PC-3 (cell line): ENCODE measurements around the gene TWF2. TPM values are rescaled to one million over a fixed set of nuclear protein-coding genes. Genes with fewer than 3 reads are reported as not detected.

Experiments
- ATAC-seq: fragments of 200-7000 bp; cut with Tn5 transposase; 2 replicates; pipeline ENCODE4 v1.9.1; 2020; ENCODE audit warnings: mild to moderate bottlenecking, moderate library complexity
- BruUV-seq: library from RNA; stranded (reverse); fragments of 400-500 nt; replicated peaks from 2 replicates; lab custom pipeline; 2021; lab: Mats Ljungman, UMichigan
- CTCF ChIA-PET: fragments of 300-600 bp; sonication (Branson Sonifier 250); formaldehyde crosslinking; loops from one replicate; lab custom pipeline; 2022; ENCODE audit warnings: antibody characterized with exemption; lab: Charles Lee
- POLR2A ChIA-PET: fragments of 300-600 bp; sonication (Branson Sonifier 250); formaldehyde crosslinking; loops from one replicate; lab custom pipeline; 2022; ENCODE audit warnings: antibody characterized with exemption; ENCODE audit not compliant: unreplicated experiment; lab: Charles Lee
- DNase-seq: peaks from one replicate; pipeline ENCODE4 v3.0.0-alpha.2; 2015
- H2AFZ ChIP-seq: fragments of 300-600 bp; sonication (generic); 2 replicates; pipeline ENCODE4 v1.6.0; 2016; ENCODE audit warnings: antibody characterized with exemption, low read length
- H3F3A ChIP-seq: fragments of 300-600 bp; sonication (generic); one replicate; pipeline ENCODE4 v1.6.0; 2017; ENCODE audit warnings: antibody characterized with exemption, low read length, control low read depth, mild to moderate bottlenecking; ENCODE audit not compliant: unreplicated experiment
- H3K27ac ChIP-seq: fragments of 300-600 bp; sonication (generic); 2 replicates; pipeline ENCODE4 v1.5.1; 2016; ENCODE audit warnings: mild to moderate bottlenecking, low read length
- H3K27me3 ChIP-seq: fragments of 300-600 bp; sonication (generic); 2 replicates; pipeline ENCODE4 v1.6.1; 2016; ENCODE audit warnings: low read length, mixed read lengths
- H3K36me3 ChIP-seq: fragments of 300-600 bp; sonication (generic); 2 replicates; pipeline ENCODE4 v1.6.1; 2016; ENCODE audit warnings: low read depth, mixed run types, low read length, mixed read lengths
- H3K4me1 ChIP-seq: fragments of 300-600 bp; sonication (generic); 2 replicates; pipeline ENCODE4 v1.5.1; 2016; ENCODE audit warnings: low read length; ENCODE audit not compliant: insufficient read depth
- H3K4me2 ChIP-seq: fragments of 300-600 bp; sonication (generic); 2 replicates; pipeline ENCODE4 v1.6.0; 2016; ENCODE audit warnings: low read length
- H3K4me3 ChIP-seq: fragments of 300-600 bp; sonication (generic); 2 replicates; pipeline ENCODE4 v1.5.1; 2016; ENCODE audit warnings: mild to moderate bottlenecking, low read length, mixed read lengths
- H3K79me2 ChIP-seq: fragments of 300-600 bp; sonication (generic); 2 replicates; pipeline ENCODE4 v1.6.1; 2017; ENCODE audit warnings: low read length, mixed read lengths
- H3K9ac ChIP-seq: fragments of 300-600 bp; sonication (generic); 2 replicates; pipeline ENCODE4 v1.6.0; 2016; ENCODE audit warnings: mild to moderate bottlenecking, low read length
- H3K9me2 ChIP-seq: fragments of 300-600 bp; sonication (generic); replicated peaks from 2 replicates; pipeline ENCODE4 v1.6.1; 2016; ENCODE audit warnings: mixed run types, low read length, mixed read lengths
- H3K9me3 ChIP-seq: fragments of 300-600 bp; sonication (generic); 2 replicates; pipeline ENCODE4 v1.6.1; 2016; ENCODE audit warnings: low read length, mixed read lengths
- H4K20me1 ChIP-seq: fragments of 300-600 bp; sonication (generic); 2 replicates; pipeline ENCODE4 v1.6.1; 2016; ENCODE audit warnings: low read length, mixed read lengths
- EZH2 ChIP-seq: fragments of 300-600 bp; sonication (generic); IDR thresholded peaks from one replicate; pipeline ENCODE4 v1.6.1; 2017; ENCODE audit warnings: antibody characterized with exemption, mild to moderate bottlenecking, low read length; ENCODE audit not compliant: unreplicated experiment
- EZH2phosphoT487 ChIP-seq: fragments of 300-600 bp; sonication (generic); IDR thresholded peaks from 2 replicates; pipeline ENCODE4 v1.6.1; 2018; ENCODE audit warnings: mild to moderate bottlenecking, antibody characterized with exemption, low read length, borderline replicate concordance
- intact Hi-C: fragments of 100-400 bp; cut with micrococcal nuclease; formaldehyde crosslinking; loops from 2 replicates; pipeline ENCODE4 v1.9.0; 2023
- total RNA-seq: library from RNA; depleted of rRNA; stranded (reverse); fragments of >200 nt; gene quantifications from 2 replicates; pipeline ENCODE4 v1.2.3, GENCODE V29; 2014
- TF ChIP-seq, protein P1 (sequence below): fragments of 300-600 bp; sonication (generic); conservative IDR thresholded peaks from 2 replicates; pipeline ENCODE4 v1.5.1; 2017; ENCODE audit warnings: antibody characterized with exemption, low read depth, mild to moderate bottlenecking, low read length

The TWF2 gene
- total RNA-seq, 1 experiment from 2014 or later, result 147 TPM

DNA sequence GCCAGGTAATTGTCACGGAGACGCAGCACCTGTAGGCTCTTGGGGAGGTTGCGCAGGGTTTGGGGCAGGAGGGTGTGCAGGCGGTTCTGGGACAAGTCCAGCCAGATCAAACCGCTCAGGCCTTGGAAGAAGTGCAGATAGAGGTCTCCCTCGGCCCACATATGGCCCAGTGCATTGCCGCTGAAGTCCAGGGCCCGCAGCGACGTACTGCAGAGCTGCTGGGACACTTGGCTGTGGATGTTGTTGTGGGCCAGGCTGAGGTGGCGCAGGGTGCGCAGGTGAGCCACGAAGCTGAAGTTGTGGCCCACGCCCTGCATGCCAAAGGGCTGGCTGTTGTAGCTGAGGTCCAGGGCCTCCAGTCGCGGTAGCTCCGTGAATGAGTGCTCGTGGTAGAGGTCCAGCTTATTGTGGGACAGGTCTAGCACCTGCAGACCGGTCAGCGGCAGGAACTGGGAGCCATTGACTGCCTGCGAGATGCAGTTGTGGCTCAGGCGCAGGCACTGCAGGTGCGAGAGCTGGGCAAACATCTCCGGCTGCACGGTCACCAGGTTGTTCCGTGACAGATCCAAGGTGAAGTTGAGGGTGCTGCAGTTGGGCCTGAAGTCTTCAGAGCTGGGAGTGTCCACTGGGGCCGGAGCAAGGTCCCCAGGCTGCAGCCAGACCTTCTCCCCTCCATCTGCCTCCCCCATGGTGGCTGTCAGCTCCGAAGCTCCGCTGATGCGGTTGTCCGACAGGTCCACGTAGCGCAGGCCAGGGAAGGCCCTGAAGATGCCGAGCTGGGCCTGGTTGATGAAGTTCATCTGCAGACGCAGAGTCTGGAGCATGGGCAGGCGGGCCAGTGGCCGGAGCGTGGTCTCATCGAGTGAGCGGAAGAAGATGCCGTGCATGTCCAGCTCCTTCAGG is 16.4 kb downstream of the TWF2 start:
- Histone ChIP-seq H3F3A (peaks cover 6% of the 10 kb centered on the region), H3K79me2 (no peaks in the 10 kb centered on the region), H3K27me3 (no peaks in the 10 kb centered on the region), H3K9me2 (no peaks in the 10 kb centered on the region), H3K4me1 (peaks cover 31% of the 10 kb centered on the region), H3K9ac (no peak overlapping the region), H3K27ac (no peak overlapping the region), H3K4me2 (no peak overlapping the region), H2AFZ (no peak overlapping the region), H3K36me3 (no peaks in the 10 kb centered on the region), H3K4me3 (no peak overlapping the region), H4K20me1 (no peaks in the 10 kb centered on the region), H3K9me3 (no peaks in the 10 kb centered on the region)
- ATAC-seq (no peak), DNase-seq (no peak)
- intact Hi-C loops, result loop anchor here (5.0 kb wide), 1 partner anchor 115 kb away; no protein-coding TSS in a partner anchor
- BruUV-seq, result no TSS peak
- CTCF ChIA-PET, result no interaction called here
- TF ChIP-seq EZH2 (no peak), EZH2phosphoT487 (no peak)
- TF ChIP-seq, protein P1, sequence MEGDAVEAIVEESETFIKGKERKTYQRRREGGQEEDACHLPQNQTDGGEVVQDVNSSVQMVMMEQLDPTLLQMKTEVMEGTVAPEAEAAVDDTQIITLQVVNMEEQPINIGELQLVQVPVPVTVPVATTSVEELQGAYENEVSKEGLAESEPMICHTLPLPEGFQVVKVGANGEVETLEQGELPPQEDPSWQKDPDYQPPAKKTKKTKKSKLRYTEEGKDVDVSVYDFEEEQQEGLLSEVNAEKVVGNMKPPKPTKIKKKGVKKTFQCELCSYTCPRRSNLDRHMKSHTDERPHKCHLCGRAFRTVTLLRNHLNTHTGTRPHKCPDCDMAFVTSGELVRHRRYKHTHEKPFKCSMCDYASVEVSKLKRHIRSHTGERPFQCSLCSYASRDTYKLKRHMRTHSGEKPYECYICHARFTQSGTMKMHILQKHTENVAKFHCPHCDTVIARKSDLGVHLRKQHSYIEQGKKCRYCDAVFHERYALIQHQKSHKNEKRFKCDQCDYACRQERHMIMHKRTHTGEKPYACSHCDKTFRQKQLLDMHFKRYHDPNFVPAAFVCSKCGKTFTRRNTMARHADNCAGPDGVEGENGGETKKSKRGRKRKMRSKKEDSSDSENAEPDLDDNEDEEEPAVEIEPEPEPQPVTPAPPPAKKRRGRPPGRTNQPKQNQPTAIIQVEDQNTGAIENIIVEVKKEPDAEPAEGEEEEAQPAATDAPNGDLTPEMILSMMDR, result no peak
- POLR2A ChIA-PET, result interaction anchor here (0.6 kb wide), 1 partner anchor 34 kb away, joined by 3 read pairs; no protein-coding TSS in a partner anchor

DNA sequence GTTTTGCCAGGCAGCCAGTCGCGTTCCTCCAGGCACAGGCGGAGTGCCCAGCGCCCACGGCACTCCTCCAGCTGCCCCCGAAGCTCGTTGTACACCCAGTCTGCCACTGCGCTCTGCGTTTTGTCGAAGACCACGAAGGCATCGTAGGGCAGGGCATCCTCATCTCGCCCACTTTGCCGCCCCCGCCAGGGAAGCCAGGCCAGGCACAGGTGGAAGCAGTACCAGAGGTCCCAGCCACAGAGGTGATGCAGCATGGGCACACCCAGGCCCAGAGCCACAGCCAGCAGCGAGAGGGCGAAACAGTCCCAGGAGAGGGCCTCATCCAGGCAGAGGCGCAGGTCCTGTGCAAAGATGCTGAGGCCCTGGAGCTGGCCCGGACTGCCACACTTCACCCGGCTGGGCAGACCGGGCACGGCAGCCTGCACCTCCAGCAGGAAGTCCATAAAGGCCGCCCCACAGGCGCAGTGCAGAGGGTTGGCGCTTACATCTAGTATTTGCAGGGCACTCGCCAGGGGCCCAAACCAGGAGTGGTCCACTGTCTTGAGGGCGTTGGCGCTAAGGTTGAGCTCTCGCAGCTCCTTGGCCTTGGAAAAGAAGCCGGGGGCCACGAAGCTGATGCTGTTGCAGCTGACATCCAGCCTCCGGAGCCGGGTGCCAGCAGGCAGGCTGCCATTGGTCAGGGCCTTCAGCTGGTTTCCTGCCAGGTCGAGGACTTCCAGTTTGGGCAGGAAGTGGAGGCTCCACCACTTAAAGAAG is 17.2 kb downstream of the TWF2 start:
- H3K79me2 ChIP-seq, result no peaks in the 10 kb centered on the region
- no peaks in the 10 kb centered on the region for H3K27me3 ChIP-seq
- ATAC-seq (no peak), DNase-seq (no peak)
- no peaks in the 10 kb centered on the region for H3K9me3 ChIP-seq
- no peak overlapping the region for H3K27ac ChIP-seq
- H3K4me2 ChIP-seq, result no peak overlapping the region
- H3K36me3 ChIP-seq, result no peaks in the 10 kb centered on the region
- CTCF ChIA-PET, result interaction anchor here (0.6 to 2.2 kb wide), 2 partner anchors 16 to 67 kb away, joined by 3 to 28 read pairs; partner anchors contain the start of gene POC1A
- H3F3A ChIP-seq, result peaks cover 6% of the 10 kb centered on the region
- peaks cover 37% of the 10 kb centered on the region for H3K4me1 ChIP-seq
- H2AFZ ChIP-seq, result no peak overlapping the region
- intact Hi-C loops, result loop anchor here (5.0 kb wide), 1 partner anchor 116 kb away; no protein-coding TSS in a partner anchor
- BruUV-seq, result no TSS peak
- no peak overlapping the region for H3K9ac ChIP-seq
- H3K9me2 ChIP-seq, result no peaks in the 10 kb centered on the region
- POLR2A ChIA-PET, result interaction anchor here (0.6 kb wide), 1 partner anchor 67 kb away, joined by 3 read pairs; no protein-coding TSS in a partner anchor
- no peak overlapping the region for H3K4me3 ChIP-seq
- no peaks in the 10 kb centered on the region for H4K20me1 ChIP-seq
- TF ChIP-seq EZH2 (no peak), EZH2phosphoT487 (no peak)

DNA sequence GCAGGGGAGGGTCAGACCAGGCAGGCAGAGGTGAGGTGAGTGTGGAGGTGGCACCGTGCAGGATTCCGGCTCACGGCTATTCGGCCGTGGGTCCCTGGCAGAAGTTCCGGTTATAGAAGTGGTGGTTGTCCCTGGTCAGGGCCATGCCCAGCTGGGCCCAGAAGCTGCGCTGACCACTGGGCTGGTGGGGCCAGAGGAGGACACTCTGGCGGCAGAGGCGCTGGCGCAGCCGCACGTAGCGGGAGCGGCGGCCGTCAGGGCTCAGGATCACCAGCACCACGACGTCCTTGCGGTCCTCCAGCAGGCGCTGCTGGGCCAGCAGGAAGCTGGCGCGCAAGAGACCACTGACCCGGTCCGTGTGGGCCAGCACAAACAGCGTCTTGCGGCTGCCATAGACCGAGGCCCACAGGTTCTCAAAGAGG is 17.8 kb downstream of the TWF2 start:
- Histone ChIP-seq H2AFZ (no peak overlapping the region), H3K27ac (no peak overlapping the region), H3K36me3 (no peaks in the 10 kb centered on the region), H3K4me2 (no peak overlapping the region), H3K9me3 (no peaks in the 10 kb centered on the region), H3K9ac (no peak overlapping the region), H3K27me3 (no peaks in the 10 kb centered on the region), H3K9me2 (no peaks in the 10 kb centered on the region), H3K4me1 (peaks cover 43% of the 10 kb centered on the region), H3F3A (peaks cover 6% of the 10 kb centered on the region), H3K4me3 (no peak overlapping the region), H4K20me1 (no peaks in the 10 kb centered on the region), H3K79me2 (no peaks in the 10 kb centered on the region)
- BruUV-seq, result no TSS peak
- ATAC-seq, result no peak
- intact Hi-C loops, result loop anchor here (5.0 kb wide), 1 partner anchor 116 kb away; no protein-coding TSS in a partner anchor
- TF ChIP-seq, protein P1, result no peak
- TF ChIP-seq EZH2, result no peak
- no peak for TF ChIP-seq EZH2phosphoT487
- CTCF ChIA-PET, result interaction anchor here (0.6 to 2.2 kb wide), 9 partner anchors 16 to 185 kb away, joined by 3 to 28 read pairs (median 3); partner anchors contain the start of gene POC1A
- POLR2A ChIA-PET, result interaction anchor here (0.6 kb wide), 1 partner anchor 66 kb away, joined by 3 read pairs; no protein-coding TSS in a partner anchor
- no peak for DNase-seq
